Measurements from ENCODE around the gene CYP2R1.

- TF ChIP-seq ZNF274 (IDR thresholded peaks at IDR 0.05; ENCODE audit: borderline replicate concordance, extremely low read depth, low read length) (no peak), TBP (IDR thresholded peaks at IDR 0.05; ENCODE audit: low read depth, low read length) (no peak), BCL11A (IDR thresholded peaks at IDR 0.05; ENCODE audit: low read depth in 2 of 2, low read length in 2 of 2) (no peak), POLR2AphosphoS5 (IDR thresholded peaks at IDR 0.05; ENCODE audit: low read depth, low read length) (no peak), POLR2A (IDR thresholded peaks at IDR 0.05; ENCODE audit: control extremely low read depth in 1 of 2, low read depth in 2 of 2, low read length in 2 of 2) (no peak), EP300 (IDR thresholded peaks at IDR 0.05; ENCODE audit: borderline replicate concordance in 1 of 2, low read depth in 2 of 2, low read length in 2 of 2) (no peak), RNF2 (IDR thresholded peaks at IDR 0.05; ENCODE audit: borderline replicate concordance, low read depth, low read length, missing control alignments, poor library complexity, severe bottlenecking) (no peak), CHD1 (IDR thresholded peaks at IDR 0.05; ENCODE audit: low read depth, low read length) (no peak), TAF1 (IDR thresholded peaks at IDR 0.05; ENCODE audit: low read depth, low read length) (no peak)
- TF ChIP-seq, protein P1, sequence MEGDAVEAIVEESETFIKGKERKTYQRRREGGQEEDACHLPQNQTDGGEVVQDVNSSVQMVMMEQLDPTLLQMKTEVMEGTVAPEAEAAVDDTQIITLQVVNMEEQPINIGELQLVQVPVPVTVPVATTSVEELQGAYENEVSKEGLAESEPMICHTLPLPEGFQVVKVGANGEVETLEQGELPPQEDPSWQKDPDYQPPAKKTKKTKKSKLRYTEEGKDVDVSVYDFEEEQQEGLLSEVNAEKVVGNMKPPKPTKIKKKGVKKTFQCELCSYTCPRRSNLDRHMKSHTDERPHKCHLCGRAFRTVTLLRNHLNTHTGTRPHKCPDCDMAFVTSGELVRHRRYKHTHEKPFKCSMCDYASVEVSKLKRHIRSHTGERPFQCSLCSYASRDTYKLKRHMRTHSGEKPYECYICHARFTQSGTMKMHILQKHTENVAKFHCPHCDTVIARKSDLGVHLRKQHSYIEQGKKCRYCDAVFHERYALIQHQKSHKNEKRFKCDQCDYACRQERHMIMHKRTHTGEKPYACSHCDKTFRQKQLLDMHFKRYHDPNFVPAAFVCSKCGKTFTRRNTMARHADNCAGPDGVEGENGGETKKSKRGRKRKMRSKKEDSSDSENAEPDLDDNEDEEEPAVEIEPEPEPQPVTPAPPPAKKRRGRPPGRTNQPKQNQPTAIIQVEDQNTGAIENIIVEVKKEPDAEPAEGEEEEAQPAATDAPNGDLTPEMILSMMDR (IDR thresholded peaks at IDR 0.05; ENCODE audit: control extremely low read depth in 1 of 3, insufficient read depth in 1 of 3, low read depth in 1 of 3, low read length in 3 of 3) = no peak
Measured at GRCh38 chr11:14914536-14914935, 22.5 kb upstream of the CYP2R1 start.
